ENCODE data around the gene TRIM44. TPM values are rescaled to one million over a fixed set of nuclear protein-coding genes. Genes with fewer than 3 reads are reported as not detected.
A peak's percentile ranks its signal among the peaks of the same experiment; 100 is the strongest.

TRIM44 gene
- total RNA-seq, 1 donor from 2014 or later: 42.3 TPM

GRCh38 chr11:35680506-35680905, 17.9 kb downstream of the TRIM44 start:
- no peak for TF ChIP-seq CTCF (IDR thresholded peaks at IDR 0.05; ENCODE audit: borderline replicate concordance)
- intact Hi-C loops (cut with micrococcal nuclease): no loop called here
- Histone ChIP-seq H3K27ac (replicated peaks) (no peak overlapping the region), H3K36me3 (peaks cover 5% of the 10 kb centered on the region), H3K27me3 (ENCODE audit: low read depth) (no peaks in the 10 kb centered on the region), H3K4me1 (peaks cover 63% of the 10 kb centered on the region), H3K4me3 (no peak overlapping the region), H3K9me3 (replicated peaks) (no peaks in the 10 kb centered on the region)
- DNase-seq: no peak

GRCh38 chr11:35681163-35681767, 18.7 kb downstream of the TRIM44 start:
- Histone ChIP-seq H3K36me3 (peaks cover 13% of the 10 kb centered on the region), H3K9me3 (replicated peaks) (no peaks in the 10 kb centered on the region), H3K27me3 (ENCODE audit: low read depth) (no peaks in the 10 kb centered on the region), H3K4me3 (no peak overlapping the region), H3K4me1 (peaks cover 61% of the 10 kb centered on the region), H3K27ac (replicated peaks) (no peak overlapping the region)
- intact Hi-C loops (cut with micrococcal nuclease): no loop called here
- no peak for TF ChIP-seq CTCF (IDR thresholded peaks at IDR 0.05; ENCODE audit: borderline replicate concordance)
- DNase-seq: no peak

- Histone ChIP-seq H3K36me3 (peaks cover 18% of the 10 kb centered on the region), H3K4me1 (peaks cover 52% of the 10 kb centered on the region), H3K4me3 (peak overlapping the region; percentile 6), H3K27ac (replicated peaks) (peak overlapping the region; percentile 42), H3K9me3 (replicated peaks) (no peaks in the 10 kb centered on the region), H3K27me3 (ENCODE audit: low read depth) (no peaks in the 10 kb centered on the region)
- TF ChIP-seq CTCF (IDR thresholded peaks at IDR 0.05; ENCODE audit: borderline replicate concordance): no peak
- intact Hi-C loops (cut with micrococcal nuclease): no loop called here
- no peak for DNase-seq
Measured at GRCh38 chr11:35682230-35683173, 19.9 kb downstream of the TRIM44 start.

GRCh38 chr11:35683728-35684339, 21.3 kb downstream of the TRIM44 start:
- intact Hi-C loops (cut with micrococcal nuclease): no loop called here
- DNase-seq: no peak
- TF ChIP-seq CTCF (IDR thresholded peaks at IDR 0.05; ENCODE audit: borderline replicate concordance): no peak

GRCh38 chr11:35688023-35688422, 25.4 kb downstream of the TRIM44 start:
- Histone ChIP-seq H3K4me3 (no peak overlapping the region), H3K27me3 (ENCODE audit: low read depth) (no peaks in the 10 kb centered on the region), H3K9me3 (replicated peaks) (no peaks in the 10 kb centered on the region), H3K4me1 (peaks cover 48% of the 10 kb centered on the region), H3K36me3 (peaks cover 18% of the 10 kb centered on the region), H3K27ac (replicated peaks) (no peak overlapping the region)
- DNase-seq: no peak
- no peak for TF ChIP-seq CTCF (IDR thresholded peaks at IDR 0.05; ENCODE audit: borderline replicate concordance)
- intact Hi-C loops (cut with micrococcal nuclease): no loop called here

More at GRCh38 chr11:35683728-35684339, 21.3 kb downstream of the TRIM44 start:
- Histone ChIP-seq H3K4me1 (peaks cover 49% of the 10 kb centered on the region), H3K9me3 (replicated peaks) (no peaks in the 10 kb centered on the region), H3K27ac (replicated peaks) (no peak overlapping the region), H3K36me3 (peaks cover 18% of the 10 kb centered on the region), H3K4me3 (no peak overlapping the region), H3K27me3 (ENCODE audit: low read depth) (no peaks in the 10 kb centered on the region)
